HepG2 (cell line): ENCODE measurements around the gene DCHS2. TPM values are rescaled to one million over a fixed set of nuclear protein-coding genes. Genes with fewer than 3 reads are reported as not detected.

Experiments used
- ATAC-seq: fragments of 200-7000 bp; cut with Tn5 transposase; 3 replicates; pipeline ENCODE4 v1.9.1; 2020; ENCODE audit warnings: mild to moderate bottlenecking, moderate library complexity
- Bru-seq: library from RNA; stranded (reverse); fragments of 400-500 nt; gene quantifications from one replicate; lab custom pipeline; 2021; lab: Mats Ljungman, UMichigan
- BruChase-seq, 2 experiments: library from RNA; stranded (reverse); fragments of 400-500 nt; gene quantifications; one replicate each; lab custom pipeline; 2021; lab: Mats Ljungman, UMichigan
- BruUV-seq: library from RNA; stranded (reverse); fragments of 400-500 nt; replicated peaks from 2 replicates; lab custom pipeline; 2021; lab: Mats Ljungman, UMichigan
- CTCF ChIA-PET: fragments of 300-600 bp; formaldehyde crosslinking; extraction: SDS; loops from one replicate; lab custom pipeline; 2021; ENCODE audit warnings: low total read pairs, inconsistent platforms, low intra/inter-chr PET ratio; lab: Yijun Ruan, JAX
- POLR2A ChIA-PET: fragments of 350-600 bp; sonication (Branson Sonifier 250); formaldehyde crosslinking; loops from one replicate; lab custom pipeline; 2020; ENCODE audit warnings: antibody characterized with exemption, inconsistent platforms; lab: Yijun Ruan, JAX
- DNase-seq: peaks from one replicate; pipeline ENCODE4 v3.0.0-alpha.2; 2015; ENCODE audit warnings: low spot score
- FAIRE-seq: peaks from 3 replicates; lab custom pipeline; 2011; peaks lifted over from hg19 to GRCh38; lab: Jason Lieb, UNC
- H2AFZ ChIP-seq: one replicate; pipeline ENCODE4 v1.6.1; 2011; ENCODE audit warnings: low read length, inconsistent platforms
- H3K27ac ChIP-seq: fragments of 300-600 bp; 3 replicates; pipeline ENCODE4 v1.8.0; 2011; ENCODE audit warnings: mixed run types, mild to moderate bottlenecking, mixed read lengths, low read length, inconsistent platforms; ENCODE audit not compliant: insufficient read depth; ENCODE audit errors: extremely low read length
- H3K27me3 ChIP-seq, 2 experiments: fragments of 200-600 bp in 1 of 2; 2 replicates in 1 of 2; 3 replicates in 1 of 2; pipeline versions ENCODE4 v1.6.0 to v1.8.0; 2011; ENCODE audit warnings: low read length in 2 of 2, mild to moderate bottlenecking in 2 of 2, moderate library complexity in 2 of 2, inconsistent platforms in 1 of 2; ENCODE audit not compliant: insufficient read depth in 2 of 2, control insufficient read depth in 1 of 2
- H3K36me3 ChIP-seq, 2 experiments: fragments of 200-600 bp in 1 of 2; replicated peaks in 1 of 2; 2 replicates in 1 of 2; 3 replicates in 1 of 2; pipeline versions ENCODE4 v1.5.1 to v1.8.0; 2011; ENCODE audit warnings: low read length in 2 of 2, inconsistent platforms in 1 of 2; ENCODE audit not compliant: insufficient read depth in 2 of 2, control insufficient read depth in 1 of 2
- H3K4me1 ChIP-seq: 2 replicates; pipeline ENCODE4 v1.5.1; 2012; ENCODE audit warnings: low read length, inconsistent platforms; ENCODE audit not compliant: insufficient read depth
- H3K4me2 ChIP-seq: 2 replicates; pipeline ENCODE4 v1.6.0; 2011; ENCODE audit warnings: low read depth, low read length, inconsistent platforms
- H3K4me3 ChIP-seq, 3 experiments: fragments of 200-600 bp in 1 of 3; sonication (generic), shearing (Covaris generic) in 1 of 3; replicated peaks in 1 of 3; 2 replicates each; pipeline ENCODE4 v1.5.1; 2011 to 2016; ENCODE audit warnings: low read length in 3 of 3, inconsistent platforms in 2 of 3, low read depth in 2 of 3, mild to moderate bottlenecking in 2 of 3, control low read depth in 1 of 3, mixed read lengths in 1 of 3; ENCODE audit not compliant: insufficient read depth in 1 of 3
- H3K79me2 ChIP-seq: one replicate; pipeline ENCODE4 v1.6.1; 2011; ENCODE audit warnings: low read length, inconsistent platforms; ENCODE audit not compliant: insufficient read depth
- H3K9ac ChIP-seq: 2 replicates; pipeline ENCODE4 v1.6.0; 2011; ENCODE audit warnings: mild to moderate bottlenecking, low read depth, low read length, inconsistent platforms; ENCODE audit not compliant: insufficient read depth
- H3K9me3 ChIP-seq: 2 replicates; pipeline ENCODE4 v1.5.1; 2012; ENCODE audit warnings: mild to moderate bottlenecking, low read length
- H4K20me1 ChIP-seq: 2 replicates; pipeline ENCODE4 v1.6.0; 2011; ENCODE audit warnings: inconsistent platforms, mild to moderate bottlenecking, low read length, moderate library complexity; ENCODE audit not compliant: insufficient read depth
- ARNTL ChIP-seq: sonication (generic); formaldehyde crosslinking; IDR thresholded peaks from 2 replicates; pipeline ENCODE4 v1.4.0; 2020; ENCODE audit warnings: mild to moderate bottlenecking, missing genetic modification reagents
- CENPT ChIP-seq: sonication (generic); formaldehyde crosslinking; IDR thresholded peaks from 2 replicates; pipeline ENCODE4 v1.8.0; 2022; ENCODE audit warnings: low read depth, mild to moderate bottlenecking, moderate library complexity, missing genetic modification reagents
- HHEX ChIP-seq: IDR thresholded peaks from 2 replicates; pipeline ENCODE4 v1.6.1; 2016; ENCODE audit warnings: control low read depth
- HNRNPLL ChIP-seq: fragments of 200-400 bp; formaldehyde crosslinking; IDR thresholded peaks from 2 replicates; pipeline ENCODE4 v1.6.1; 2017; ENCODE audit warnings: mild to moderate bottlenecking, low read depth, low read length; ENCODE audit not compliant: poor library complexity, severe bottlenecking
- MBD4 ChIP-seq: IDR thresholded peaks from 2 replicates; pipeline ENCODE4 v1.6.1; 2012; ENCODE audit warnings: low read length, inconsistent platforms, borderline replicate concordance
- POLR2A ChIP-seq, 2 experiments: IDR thresholded peaks; 2 replicates each; pipeline ENCODE4 v1.6.1; 2011; ENCODE audit warnings: low read depth in 2 of 2, low read length in 2 of 2, mild to moderate bottlenecking in 1 of 2, moderate library complexity in 1 of 2; ENCODE audit not compliant: insufficient read depth in 1 of 2
- RBM39 ChIP-seq: fragments of 200-400 bp; formaldehyde crosslinking; IDR thresholded peaks from one replicate; pipeline ENCODE4 v1.6.1; 2018; ENCODE audit warnings: antibody characterized with exemption, mild to moderate bottlenecking, low read depth, low read length; ENCODE audit not compliant: poor library complexity, severe bottlenecking
- TEAD2 ChIP-seq: sonication (generic); formaldehyde crosslinking; IDR thresholded peaks from 2 replicates; pipeline ENCODE4 v1.9.0; 2021; ENCODE audit warnings: missing genetic modification reagents
- ZFP36L2 ChIP-seq: sonication (generic); formaldehyde crosslinking; IDR thresholded peaks from 2 replicates; pipeline ENCODE4 v1.4.0; 2020; ENCODE audit warnings: missing genetic modification reagents
- ZNF724P ChIP-seq: sonication (generic); formaldehyde crosslinking; IDR thresholded peaks from 2 replicates; pipeline ENCODE4 v1.8.0; 2022; ENCODE audit warnings: missing genetic modification reagents, borderline replicate concordance
- ZNF839 ChIP-seq: sonication (generic); formaldehyde crosslinking; IDR thresholded peaks from 2 replicates; pipeline ENCODE4 v1.4.0; 2020; ENCODE audit warnings: missing genetic modification reagents, mild to moderate bottlenecking, borderline replicate concordance
- ZSCAN25 ChIP-seq: sonication (generic); formaldehyde crosslinking; IDR thresholded peaks from 2 replicates; pipeline ENCODE4 v1.8.0; 2022; ENCODE audit warnings: mild to moderate bottlenecking, missing genetic modification reagents
- WGBS: methylation state at CpG from one replicate; pipeline ENCODE4 v1.1.6; 2017; ENCODE audit warnings: low lambda C conversion rate; 5-methylcytosine and 5-hydroxymethylcytosine counted together
- in situ Hi-C: cut with HindIII; loops from 2 replicates; pipeline ENCODE4 v1.10.0; 2017; ENCODE audit warnings: low pct_unique_long_range_greater_than_20kb; ENCODE audit not compliant: extremely low pct_ligation_motif_present
- intact Hi-C: fragments of 100-400 bp; cut with micrococcal nuclease; formaldehyde crosslinking; loops from one replicate; pipeline ENCODE4 v1.10.0; 2022; ENCODE audit not compliant: unreplicated experiment
- long read RNA-seq, 2 experiments: library from RNA in 1 of 2; library from polyadenylated mRNA in 1 of 2; stranded (forward) in 1 of 2; unstranded in 1 of 2; transcript quantifications; one replicate each; pipeline ENCODE4 v2.0.0, GENCODE V29; 2019 to 2022
- polyA minus RNA-seq, 3 experiments: library from RNA; depleted of rRNA, polyadenylated mRNA; stranded (reverse); fragments of >200 nt; gene quantifications; 2 replicates each; pipeline ENCODE4 v1.2.3, GENCODE V29; 2011; ENCODE audit warnings: low replicate concordance in 1 of 3
- polyA plus RNA-seq, 8 experiments: library from polyadenylated mRNA; depleted of rRNA in 3 of 8; stranded (reverse) in 7 of 8; unstranded in 1 of 8; fragments of >200 nt; fragmentation: Illumina TruSeq in 4 of 8; extraction: Trizol in 4 of 8; gene quantifications; 2 replicates each; pipeline versions ENCODE4 v1.2.1 to v1.2.3, GENCODE V29; 2011 to 2016; ENCODE audit warnings: low read depth in 4 of 8, missing spikeins in 1 of 8, mixed read lengths in 1 of 8; ENCODE audit not compliant: insufficient read depth in 1 of 8
- total RNA-seq, 5 experiments: library from RNA; depleted of rRNA; stranded (reverse); fragments of >200 nt; fragmentation: Illumina TruSeq; extraction: Trizol; gene quantifications; 2 replicates each; pipeline ENCODE4 v1.2.3, GENCODE V29; 2016; ENCODE audit warnings: low read depth in 1 of 5
- TF ChIP-seq, protein P1 (sequence below): sonication (generic); formaldehyde crosslinking; IDR thresholded peaks from 2 replicates; pipeline ENCODE4 v1.9.0; 2021; ENCODE audit warnings: missing genetic modification reagents, borderline replicate concordance

The DCHS2 gene, protein sequence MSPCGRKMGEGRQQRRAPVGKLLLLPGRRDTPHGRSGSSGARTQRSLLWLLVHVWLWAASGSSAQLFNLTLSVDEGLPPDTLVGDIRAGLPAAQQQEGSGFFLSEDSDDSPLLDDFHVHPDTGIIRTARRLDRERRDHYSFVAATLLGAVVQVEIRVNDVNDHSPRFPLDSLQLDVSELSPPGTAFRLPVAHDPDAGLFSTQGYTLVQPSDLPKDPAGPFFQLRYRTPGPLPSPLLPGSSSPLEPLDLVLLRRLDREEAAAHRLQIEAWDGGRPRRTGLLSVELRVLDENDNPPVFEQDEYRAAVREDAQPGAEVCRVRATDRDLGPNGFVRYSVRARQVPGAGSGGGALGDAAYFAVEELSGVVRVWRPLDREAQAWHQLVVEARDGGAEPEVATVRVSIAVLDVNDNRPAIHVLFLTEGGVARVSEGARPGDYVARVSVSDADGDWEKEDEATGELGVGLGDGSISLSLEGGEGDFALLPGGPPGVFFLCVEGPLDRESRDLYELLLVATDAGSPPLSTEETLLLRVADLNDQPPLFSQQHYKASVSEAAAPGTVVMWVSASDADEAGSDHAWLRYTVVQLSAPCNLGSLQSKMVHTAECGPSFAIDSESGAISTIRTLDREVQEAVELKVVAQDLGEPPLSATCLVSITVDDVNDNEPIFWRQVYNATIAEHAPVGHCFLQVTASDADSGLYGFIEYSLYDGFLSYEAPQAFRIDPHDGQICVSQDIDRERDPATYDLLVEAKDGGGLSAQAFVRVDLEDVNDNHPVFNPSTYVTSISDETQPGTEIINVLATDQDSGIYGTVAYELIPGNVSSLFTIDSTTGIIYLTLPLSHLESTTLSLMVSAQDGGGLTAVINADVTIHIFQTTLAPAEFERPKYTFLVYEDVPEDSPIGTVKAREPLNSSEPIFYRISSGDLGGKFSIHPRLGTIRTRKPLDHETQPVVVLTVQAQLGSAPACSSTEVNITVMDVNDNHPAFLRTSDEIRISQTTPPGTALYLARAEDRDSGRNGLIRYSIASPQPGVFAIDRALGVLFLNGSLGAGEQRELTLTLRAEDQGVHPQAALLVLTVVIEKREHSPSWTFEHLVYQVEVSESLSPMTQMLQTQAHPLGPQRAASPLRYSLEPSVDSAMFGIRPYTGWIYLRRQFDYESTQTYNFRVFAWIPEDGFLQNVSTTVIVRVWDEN (N-terminal part only)
- total RNA-seq (2016; rRNA removed; fragmentation: Illumina TruSeq; extraction: Trizol) (not detected in 2 replicates), polyA plus RNA-seq (2011; rRNA removed) (0.03 and 0.05 TPM in 2 replicates), polyA minus RNA-seq (2011; rRNA and poly(A)+ RNA removed; ENCODE audit: low replicate concordance) (0.24 TPM in 1 of 2 replicates, not detected in the other), Bru-seq, nascent RNA (percentile 6 among the genes with signal in this experiment), BruChase-seq, experiment 1, labeled RNA remaining after a 6-hour chase (percentile 2 among the genes with signal in this experiment), BruChase-seq, experiment 2, labeled RNA remaining after a 2-hour chase (percentile 4 among the genes with signal in this experiment)
- not detected in 2 replicates for total RNA-seq (2016; cell fraction: cytosol; rRNA removed; fragmentation: Illumina TruSeq; extraction: Trizol; ENCODE audit: low read depth)
- total RNA-seq (2016; cell fraction: insoluble cytoplasmic fraction; rRNA removed; fragmentation: Illumina TruSeq; extraction: Trizol), result 0.11 TPM in 1 of 2 replicates, not detected in the other
- not detected in 2 replicates for total RNA-seq (2016; cell fraction: membrane; rRNA removed; fragmentation: Illumina TruSeq; extraction: Trizol)
- total RNA-seq (2016; cell fraction: nucleus; rRNA removed; fragmentation: Illumina TruSeq; extraction: Trizol), result not detected in 2 replicates
- 0.04 and 0.09 TPM in 2 replicates for polyA plus RNA-seq (2011; cell fraction: cytosol; rRNA removed)
- 0.16 TPM in 2 replicates for polyA plus RNA-seq (2011; cell fraction: nucleus; rRNA removed)
- 0.03 and 0.20 TPM in 2 replicates for polyA plus RNA-seq (2012)
- polyA plus RNA-seq (2016; cell fraction: cytosol; fragmentation: Illumina TruSeq; extraction: Trizol; ENCODE audit: low read depth), result not detected in 2 replicates
- polyA plus RNA-seq (2016; cell fraction: insoluble cytoplasmic fraction; fragmentation: Illumina TruSeq; extraction: Trizol; ENCODE audit: low read depth), result not detected in 2 replicates
- not detected in 2 replicates for polyA plus RNA-seq (2016; cell fraction: membrane; fragmentation: Illumina TruSeq; extraction: Trizol; ENCODE audit: low read depth)
- polyA plus RNA-seq (2016; cell fraction: nucleus; fragmentation: Illumina TruSeq; extraction: Trizol; ENCODE audit: insufficient read depth, low read depth), result not detected in 2 replicates
- 0.53 TPM in 1 of 2 replicates, not detected in the other for polyA minus RNA-seq (2011; cell fraction: cytosol; rRNA and poly(A)+ RNA removed)
- 0.26 and 0.62 TPM in 2 replicates for polyA minus RNA-seq (2011; cell fraction: nucleus; rRNA and poly(A)+ RNA removed)
- long read RNA-seq, experiment 1, result 0 reads
- long read RNA-seq, experiment 2, result 0 reads

DNA sequence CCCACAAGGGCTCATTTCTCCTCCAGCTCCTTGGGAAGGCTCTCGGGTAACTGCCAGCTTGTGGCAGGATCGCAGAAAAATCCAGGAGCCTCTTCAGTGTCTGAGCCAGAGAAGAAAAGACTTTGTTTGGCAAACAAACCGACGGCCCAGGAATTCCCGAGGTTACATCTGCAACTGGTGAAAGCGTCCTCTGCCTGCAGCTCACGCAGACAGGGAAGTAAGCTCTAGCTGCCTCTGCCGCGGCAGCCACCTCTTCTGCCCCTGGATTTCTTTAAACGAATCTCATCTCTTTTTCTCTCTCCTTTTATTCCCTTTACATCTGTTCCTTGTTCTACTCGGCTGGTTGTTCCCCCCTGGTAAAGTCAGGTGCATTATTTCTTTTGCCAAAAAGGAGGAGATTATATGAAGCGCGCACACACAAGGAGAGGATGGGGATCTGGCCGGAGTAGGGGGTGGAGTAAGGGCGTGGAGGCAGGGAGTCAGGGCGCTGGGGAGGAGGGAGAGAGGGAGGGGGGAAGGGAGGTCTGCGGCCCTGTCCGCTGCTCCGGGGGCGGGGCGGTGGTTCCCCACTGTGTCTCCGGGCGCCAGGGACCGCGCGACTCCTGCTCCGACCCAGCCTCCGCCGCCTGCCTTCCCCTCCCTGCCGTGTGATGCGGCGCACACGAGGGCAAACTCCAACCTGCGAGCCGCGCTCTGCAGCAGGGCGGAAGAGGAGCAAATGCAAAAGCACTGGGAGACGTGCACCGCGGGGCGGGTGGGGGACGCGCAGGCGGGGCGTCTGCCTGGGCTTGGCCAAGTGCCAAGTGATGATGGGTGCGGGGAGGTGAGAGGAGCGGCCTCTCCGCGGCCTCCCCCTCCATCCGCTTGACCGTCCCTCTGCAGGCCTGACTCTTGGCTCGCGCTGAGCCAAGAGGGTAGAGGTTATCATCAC lies at the start of gene DCHS2:
Gene DCHS2, minus strand, starts transcription at position 459 of the 931 bp plus-strand sequence. Its CDS starts 444 bp downstream, at position 15.
- Histone ChIP-seq H3K4me1 (peaks cover 13% of the 10 kb centered on the region), H3K79me2 (no peaks in the 10 kb centered on the region), H2AFZ (peak within 1 kb of the TSS; percentile 42), H3K9me3 (no peaks in the 10 kb centered on the region), H4K20me1 (no peaks in the 10 kb centered on the region), H3K4me2 (peak within 1 kb of the TSS; percentile 74), H3K9ac (no peak within 1 kb of the TSS), H3K4me3 (peak within 1 kb of the TSS; percentile 44 to 45 (median 44); a peak in 5 of 6 replicates), H3K36me3 (no peaks in the 10 kb centered on the region), H3K27ac (no peak within 1 kb of the TSS), H3K27me3 (peaks cover 1 to 8% of the 10 kb centered on the region in 2 experiments; a peak in 4 of 5 replicates)
- DNase-seq, result peak; percentile 24
- intact Hi-C loops, result no loop called here
- ChIA-PET CTCF (no interaction called here), POLR2A (no interaction called here)
- no peak for FAIRE-seq
- no TSS peak for BruUV-seq
- WGBS, result 1% methylated on average over 26 of the region's 53 CpGs
- in situ Hi-C loops, result no loop called here
- peak; percentile 98 for ATAC-seq
- TF ChIP-seq ZNF839 (CRISPR knock-in tag), result no peak
- 0 out of 2 replicates have a peak, but pooled peaks have one; percentile 33 for TF ChIP-seq ARNTL (CRISPR knock-in tag)
- no peak for TF ChIP-seq HHEX
- TF ChIP-seq ZFP36L2 (CRISPR knock-in tag), result no peak
- no peak for TF ChIP-seq RBM39
- no peak for TF ChIP-seq CENPT
- no peak for TF ChIP-seq TEAD2 (CRISPR knock-in tag)
- no peak for TF ChIP-seq ZNF724P
- peak; percentile 42 for TF ChIP-seq HNRNPLL
- TF ChIP-seq ZSCAN25 (CRISPR knock-in tag), result peak; percentile 96
- TF ChIP-seq, protein P1, sequence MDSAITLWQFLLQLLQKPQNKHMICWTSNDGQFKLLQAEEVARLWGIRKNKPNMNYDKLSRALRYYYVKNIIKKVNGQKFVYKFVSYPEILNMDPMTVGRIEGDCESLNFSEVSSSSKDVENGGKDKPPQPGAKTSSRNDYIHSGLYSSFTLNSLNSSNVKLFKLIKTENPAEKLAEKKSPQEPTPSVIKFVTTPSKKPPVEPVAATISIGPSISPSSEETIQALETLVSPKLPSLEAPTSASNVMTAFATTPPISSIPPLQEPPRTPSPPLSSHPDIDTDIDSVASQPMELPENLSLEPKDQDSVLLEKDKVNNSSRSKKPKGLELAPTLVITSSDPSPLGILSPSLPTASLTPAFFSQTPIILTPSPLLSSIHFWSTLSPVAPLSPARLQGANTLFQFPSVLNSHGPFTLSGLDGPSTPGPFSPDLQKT, result no peak
- TF ChIP-seq POLR2A (IDR thresholded peaks at IDR 0.05; ENCODE audit: insufficient read depth in 1 of 2, low read depth in 2 of 2, low read length in 2 of 2), result no peak
- TF ChIP-seq MBD4, result no peak
